Small intestine (tissue), 7 donors: Measurements from ENCODE around the gene NEK5. TPM values are rescaled to one million over a fixed set of nuclear protein-coding genes. Genes with fewer than 3 reads are reported as not detected.
"Not testable (repeated sequence)": the region's sequence is repeated elsewhere in the genome, so short reads cannot be mapped to it uniquely, and the experiment has no call there.

Experiments
- DNase-seq, 2 donors: peaks; one replicate each; pipeline versions ENCODE4 v3.0.0 to v3.0.0-alpha.2; 2013
- FAIRE-seq: peaks from 2 replicates; lab custom pipeline; 2012; peaks lifted over from hg19 to GRCh38; lab: Jason Lieb, UNC
- H3K27ac ChIP-seq, 3 donors: one replicate each; pipeline ENCODE4 v1.5.1; 2013; ENCODE audit warnings: low read length in 2 of 3, mild to moderate bottlenecking in 2 of 3, control low read depth in 1 of 3, inconsistent platforms in 1 of 3, low read depth in 1 of 3, moderate library complexity in 1 of 3
- H3K27me3 ChIP-seq, 3 donors: one replicate each; pipeline ENCODE4 v1.6.1; 2013; ENCODE audit warnings: low read length in 3 of 3, inconsistent platforms in 1 of 3; ENCODE audit not compliant: control insufficient read depth in 3 of 3, insufficient read depth in 3 of 3
- H3K36me3 ChIP-seq, 3 donors: one replicate each; pipeline ENCODE4 v1.6.1; 2013; ENCODE audit warnings: low read length in 3 of 3, inconsistent platforms in 1 of 3, low read depth in 1 of 3, mild to moderate bottlenecking in 1 of 3, moderate library complexity in 1 of 3; ENCODE audit not compliant: control insufficient read depth in 3 of 3, insufficient read depth in 2 of 3
- H3K4me1 ChIP-seq, 3 donors: one replicate each; pipeline ENCODE4 v1.6.1; 2013; ENCODE audit warnings: low read length in 2 of 3, inconsistent platforms in 1 of 3, low read depth in 1 of 3, mild to moderate bottlenecking in 1 of 3, moderate library complexity in 1 of 3; ENCODE audit not compliant: control insufficient read depth in 3 of 3, insufficient read depth in 2 of 3
- H3K4me3 ChIP-seq, 3 donors: one replicate each; pipeline ENCODE4 v1.5.1; 2013; ENCODE audit warnings: low read length in 3 of 3, control low read depth in 1 of 3, inconsistent platforms in 1 of 3, low read depth in 1 of 3, mild to moderate bottlenecking in 1 of 3, moderate library complexity in 1 of 3
- H3K9me3 ChIP-seq, 2 donors: one replicate each; pipeline ENCODE4 v1.6.1; 2013; ENCODE audit warnings: low read depth in 1 of 2, low read length in 1 of 2; ENCODE audit not compliant: control insufficient read depth in 2 of 2, insufficient read depth in 1 of 2
- WGBS, 3 donors: extraction: QIAGEN DNeasy Blood & Tissue Kit; methylation state at CpG; one replicate each; pipeline ENCODE4 v1.1.7; 2013; 5-methylcytosine and 5-hydroxymethylcytosine counted together
- polyA plus RNA-seq, 4 donors: library from polyadenylated mRNA; stranded (reverse) in 3 of 4; unstranded in 1 of 4; fragments of 200-250 nt in 3 of 4; fragments of 120-200 nt in 1 of 4; gene quantifications; one replicate each; pipeline versions ENCODE4 v1.2.1 to v1.2.3, GENCODE V29; 2013
- donor health status: healthy with polysubstance abuse.
- donor health status: control.
- donor health status: control.
- donor health status: Bipolar disorder and iron deficiency.
- donor health status: healthy.

Gene NEK5
- polyA plus RNA-seq, 4 donors, result 0.19 to 1.4 TPM; not detected in 2

DNA sequence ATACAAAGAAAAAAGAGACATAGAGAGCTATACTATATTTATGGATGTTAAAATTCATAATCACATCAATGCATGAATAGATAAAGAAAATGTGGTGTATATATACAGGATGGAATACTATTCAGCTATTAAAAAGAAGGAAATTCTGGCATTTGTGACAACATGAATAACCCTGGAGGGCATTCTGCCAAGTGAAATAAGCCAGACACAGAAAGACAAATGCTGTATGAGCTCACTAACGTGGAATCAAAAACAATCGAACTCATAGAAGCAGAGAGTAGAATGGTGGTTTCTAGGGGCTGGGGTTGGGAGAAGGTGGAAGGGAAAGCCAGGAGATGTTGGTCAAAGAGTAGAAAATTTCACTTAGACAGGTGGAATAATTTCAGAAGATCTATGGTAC lies 80.4 kb downstream of the NEK5 start:
- no peak for DNase-seq
- Histone ChIP-seq H3K9me3 (no peaks in the 10 kb centered on the region), H3K36me3 (no peaks in the 10 kb centered on the region), H3K4me3 (no peak overlapping the region), H3K27ac (no peak overlapping the region), H3K27me3 (no peaks in the 10 kb centered on the region), H3K4me1 (no peaks in the 10 kb centered on the region)
- no peak for FAIRE-seq
- 69 to 89% (median 74%) methylated on average over 2 of the region's 2 CpGs for WGBS, 3 donors

DNA sequence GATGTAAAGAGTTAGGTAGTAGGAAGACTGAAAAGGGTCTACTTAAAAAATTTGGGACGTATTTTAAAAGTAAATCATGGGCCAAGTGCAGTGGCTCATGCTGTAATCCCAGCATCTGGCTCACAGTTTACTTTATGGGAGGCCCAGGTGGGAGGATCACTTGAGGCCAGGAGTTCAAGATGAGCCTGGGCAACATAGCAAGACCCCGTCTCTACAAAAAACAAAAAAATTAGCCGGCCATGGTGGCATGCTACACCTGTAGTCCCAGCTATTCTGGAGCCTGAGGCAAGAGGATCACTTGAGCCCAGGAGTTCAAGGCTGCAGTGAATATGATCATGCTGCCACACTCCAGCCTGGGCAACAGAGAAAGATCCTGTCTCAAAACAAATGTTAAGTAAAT lies 81.4 kb downstream of the NEK5 start:
- FAIRE-seq (no peak), DNase-seq (no peak)
- Histone ChIP-seq H3K4me1 (no peaks in the 10 kb centered on the region), H3K27me3 (no peaks in the 10 kb centered on the region), H3K27ac (no peak overlapping the region), H3K9me3 (no peaks in the 10 kb centered on the region), H3K36me3 (no peaks in the 10 kb centered on the region), H3K4me3 (no peak overlapping the region)
- 92 to 97% (median 95%) methylated on average over 3 of the region's 3 CpGs for WGBS, 3 donors

DNA sequence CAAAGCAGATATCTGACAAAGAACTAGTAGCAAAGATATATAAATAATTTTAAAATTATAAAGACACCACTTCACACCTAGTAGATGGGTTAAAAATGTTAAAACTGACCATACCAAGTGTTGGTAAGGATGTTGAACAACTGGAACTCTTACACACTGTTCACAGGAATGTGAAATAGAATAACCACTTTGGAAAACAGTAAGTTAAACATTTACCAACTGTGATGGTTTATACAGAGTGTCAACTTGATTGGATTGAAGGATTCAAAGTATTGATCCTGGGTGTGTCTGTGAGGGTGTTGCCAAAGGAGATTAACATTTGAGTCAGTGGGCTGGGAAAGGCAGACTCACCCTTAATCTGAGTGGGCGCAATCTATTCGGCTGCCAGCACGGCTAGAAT lies 85.2 kb downstream of the NEK5 start:
- FAIRE-seq (no peak), DNase-seq (no peak)
- Histone ChIP-seq H3K27ac (no peak overlapping the region), H3K4me1 (no peaks in the 10 kb centered on the region), H3K36me3 (no peaks in the 10 kb centered on the region), H3K27me3 (no peaks in the 10 kb centered on the region), H3K9me3 (no peaks in the 10 kb centered on the region), H3K4me3 (no peak overlapping the region)
- 86 to 92% (median 90%) methylated on average over 3 of the region's 3 CpGs for WGBS, 3 donors

DNA sequence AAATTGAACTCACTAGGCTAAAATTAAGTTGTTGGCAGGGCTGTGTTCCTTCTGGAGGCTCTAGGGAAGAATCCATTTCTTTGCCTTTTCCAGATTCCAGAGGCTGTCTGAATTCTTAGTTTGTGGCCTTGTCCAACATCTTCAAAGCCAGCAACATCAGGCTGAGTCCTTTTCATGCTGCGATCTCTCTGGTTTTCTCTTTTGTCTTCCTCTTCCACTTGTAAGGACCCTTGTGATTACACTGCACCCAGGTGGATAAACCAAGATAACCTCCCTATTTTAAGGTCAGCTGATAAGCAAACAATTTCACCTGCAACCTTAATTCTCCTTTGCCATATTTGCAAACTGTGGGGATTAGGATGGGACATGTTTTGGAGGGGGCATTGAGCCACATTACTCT lies 92.8 kb downstream of the NEK5 start:
- no peaks in the 10 kb centered on the region for H3K27me3 ChIP-seq
- no peaks in the 10 kb centered on the region for H3K4me1 ChIP-seq
- DNase-seq (no peak), FAIRE-seq (no peak)
- H3K36me3 ChIP-seq, result no peaks in the 10 kb centered on the region
- H3K4me3 ChIP-seq, result no peak overlapping the region
- H3K9me3 ChIP-seq, result no peaks in the 10 kb centered on the region
- no peak overlapping the region for H3K27ac ChIP-seq
- WGBS, 3 donors, result 89 to 96% (median 90%) methylated on average over 1 of the region's 1 CpG

DNA sequence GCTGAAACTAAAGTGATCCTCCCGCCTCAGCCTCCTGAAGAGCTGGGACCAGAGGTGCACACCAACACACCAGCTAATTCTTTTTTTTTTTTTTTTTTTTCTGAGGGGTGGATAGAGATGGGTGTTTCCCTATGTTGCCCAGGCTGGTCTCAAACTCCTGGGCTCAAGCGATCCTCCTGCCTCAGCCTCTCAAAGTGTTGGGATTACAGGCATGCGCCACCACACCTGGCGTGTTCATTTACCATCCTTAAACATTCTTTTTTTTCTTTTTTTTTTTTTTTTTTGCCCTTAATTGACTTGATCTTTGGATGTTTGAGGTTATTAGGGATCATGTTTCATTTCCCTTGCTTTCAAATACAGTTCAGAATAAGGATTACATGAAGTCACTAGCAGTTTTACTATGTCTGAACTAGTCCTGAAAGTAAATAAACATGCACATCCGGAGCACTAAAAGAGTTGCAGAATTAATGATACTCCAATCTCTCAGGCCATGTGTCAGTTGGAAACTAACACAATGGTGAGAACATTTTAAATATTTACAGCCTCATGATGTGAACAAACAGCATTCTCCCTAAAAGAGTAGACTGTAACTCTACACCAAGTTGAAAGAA lies 94.2 kb downstream of the NEK5 start:
- Histone ChIP-seq H3K4me3 (no peak overlapping the region), H3K27ac (no peak overlapping the region), H3K4me1 (no peaks in the 10 kb centered on the region), H3K9me3 (peaks cover 0 to 10% of the 10 kb centered on the region in 2 donors), H3K36me3 (peaks cover 0 to 2% (median 0%) of the 10 kb centered on the region in 3 donors), H3K27me3 (no peaks in the 10 kb centered on the region)
- 75 to 82% (median 78%) methylated on average over 5 of the region's 5 CpGs for WGBS, 3 donors
- DNase-seq, result no peak
- no peak for FAIRE-seq

DNA sequence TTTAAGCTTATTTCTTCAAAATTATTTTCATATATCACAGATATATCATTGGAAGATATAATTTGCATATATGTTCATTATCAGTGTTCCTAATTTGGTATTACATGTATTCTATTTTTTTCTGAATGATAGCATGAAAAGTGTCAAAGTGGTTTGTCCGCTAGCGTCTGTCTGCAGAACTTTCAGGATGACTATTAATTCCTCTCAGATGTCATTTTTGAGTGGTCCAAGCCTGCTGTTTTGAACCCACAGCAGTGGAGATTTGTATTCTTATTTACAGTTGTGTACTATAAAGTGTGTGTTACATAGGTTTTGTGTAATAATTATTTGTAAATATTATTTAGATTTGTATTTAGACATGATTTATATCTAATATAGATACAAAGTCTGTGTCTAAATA lies 95.8 kb downstream of the NEK5 start:
- DNase-seq, result no peak
- WGBS, 3 donors, result 70 to 94% (median 76%) methylated on average over 2 of the region's 2 CpGs
- no peak overlapping the region for H3K4me3 ChIP-seq
- H3K9me3 ChIP-seq, result peaks cover 0 to 22% of the 10 kb centered on the region in 2 donors
- H3K27ac ChIP-seq, result no peak overlapping the region
- H3K36me3 ChIP-seq, result peaks cover 0 to 10% (median 3%) of the 10 kb centered on the region in 3 donors
- FAIRE-seq, result no peak
- H3K4me1 ChIP-seq, result no peaks in the 10 kb centered on the region
- H3K27me3 ChIP-seq, result no peaks in the 10 kb centered on the region

DNA sequence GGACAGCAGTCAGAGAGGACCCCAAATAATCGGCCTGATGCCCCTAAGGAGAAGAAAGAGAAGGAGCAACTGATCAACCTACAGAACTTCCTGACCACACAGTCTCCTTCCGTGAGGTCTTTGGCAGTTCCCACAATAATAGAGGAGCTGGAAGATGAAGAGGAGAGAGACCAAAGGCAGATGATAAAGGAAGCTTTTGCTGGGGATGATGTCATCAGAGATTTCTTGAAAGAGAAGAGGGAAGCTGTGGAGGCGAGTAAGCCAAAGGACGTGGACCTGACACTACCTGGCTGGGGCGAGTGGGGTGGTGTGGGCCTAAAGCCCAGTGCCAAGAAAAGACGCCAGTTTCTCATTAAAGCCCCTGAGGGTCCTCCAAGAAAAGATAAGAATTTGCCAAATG lies 98.5 kb downstream of the NEK5 start:
- H3K27ac ChIP-seq, H3K4me3 ChIP-seq, DNase-seq, H3K4me1 ChIP-seq, H3K27me3 ChIP-seq, FAIRE-seq: not testable (repeated sequence)
- 96 to 98% (median 97%) methylated on average over 4 to 6 of the region's 6 CpGs for WGBS, 3 donors
- peaks cover 0 to 31% of the 10 kb centered on the region in 2 donors for H3K9me3 ChIP-seq
- peaks cover 0 to 23% (median 6%) of the 10 kb centered on the region in 3 donors for H3K36me3 ChIP-seq

DNA sequence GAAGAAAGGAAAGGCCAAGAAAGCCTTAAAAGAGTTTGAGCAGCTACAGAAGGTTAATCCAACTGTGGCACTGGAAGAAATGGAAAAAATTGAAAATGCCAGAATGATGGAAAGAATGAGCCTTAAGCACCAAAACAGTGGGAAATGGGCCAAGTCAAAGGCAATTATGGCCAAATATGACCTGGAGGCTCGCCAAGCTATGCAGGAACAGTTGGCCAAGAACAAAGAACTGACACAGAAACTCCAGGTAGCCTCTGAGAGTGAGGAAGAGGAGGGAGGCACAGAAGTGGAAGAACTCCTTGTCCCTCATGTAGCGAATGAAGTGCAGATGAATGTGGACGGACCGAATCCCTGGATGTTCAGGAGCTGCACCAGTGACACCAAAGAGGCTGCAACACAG lies 99.3 kb downstream of the NEK5 start:
- no peaks in the 10 kb centered on the region for H3K27me3 ChIP-seq
- no peak overlapping the region for H3K27ac ChIP-seq
- no peak for FAIRE-seq
- no peak for DNase-seq
- H3K4me3 ChIP-seq, result no peak overlapping the region
- peaks cover 0 to 31% of the 10 kb centered on the region in 2 donors for H3K9me3 ChIP-seq
- 83 to 91% (median 90%) methylated on average over 4 of the region's 4 CpGs for WGBS, 3 donors
- H3K36me3 ChIP-seq, result peaks cover 0 to 23% (median 6%) of the 10 kb centered on the region in 3 donors
- peaks cover 0 to 2% (median 0%) of the 10 kb centered on the region in 3 donors for H3K4me1 ChIP-seq

DNA sequence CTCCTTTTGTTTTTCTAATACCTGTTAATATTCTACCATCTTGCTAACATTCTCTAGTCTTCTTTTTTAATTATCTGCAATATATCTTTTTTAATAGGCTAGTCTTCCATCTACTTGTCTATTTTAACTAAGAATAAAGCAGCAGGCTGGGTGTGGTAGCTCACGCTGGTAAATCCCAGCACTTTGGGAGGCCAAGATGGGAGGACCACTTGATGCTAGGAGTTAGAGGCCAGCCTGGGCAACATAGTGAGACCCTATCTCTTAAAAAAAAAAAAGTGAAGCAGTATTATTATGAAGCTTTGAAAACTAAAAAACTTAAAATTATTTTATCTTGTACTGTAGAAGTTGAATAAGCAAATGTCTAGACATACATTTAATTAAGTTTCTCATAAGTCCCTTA lies 101.0 kb downstream of the NEK5 start:
- Histone ChIP-seq H3K27me3 (no peaks in the 10 kb centered on the region), H3K27ac (no peak overlapping the region), H3K4me3 (no peak overlapping the region), H3K9me3 (peaks cover 0 to 31% of the 10 kb centered on the region in 2 donors), H3K36me3 (peaks cover 0 to 29% (median 6%) of the 10 kb centered on the region in 3 donors), H3K4me1 (peaks cover 0 to 2% (median 0%) of the 10 kb centered on the region in 3 donors)
- WGBS, 3 donors, result 97 to 100% (median 100%) methylated on average over 1 of the region's 1 CpG
- no peak for FAIRE-seq
- DNase-seq, result no peak
